Measurements from ENCODE around the gene CDC42EP4. TPM values are rescaled to one million over a fixed set of nuclear protein-coding genes. Genes with fewer than 3 reads are reported as not detected.

Gene CDC42EP4
- total and polyA plus RNA-seq, 2 experiments from 2014 or later: 4.4 to 19.9 TPM

DNA sequence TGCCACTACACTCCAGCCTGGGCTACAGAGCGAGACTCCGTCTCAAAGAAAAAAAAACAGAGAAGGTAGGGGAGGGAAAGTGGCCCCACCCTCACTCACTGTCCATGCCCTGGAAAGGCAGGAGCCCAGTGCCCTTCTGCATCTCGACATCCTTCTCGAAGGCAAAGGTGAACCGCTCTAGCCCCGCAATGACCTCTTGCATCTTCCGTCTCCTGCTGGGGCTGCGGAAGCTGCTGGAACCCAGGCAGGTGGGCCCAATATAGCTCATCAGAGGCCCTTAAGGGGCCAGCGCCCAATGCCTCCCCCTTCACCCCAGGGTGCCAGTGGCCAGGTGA is 50.2 kb downstream of the CDC42EP4 start, which contains the start of gene CPSF4L (continued):
- TF ChIP-seq, protein P1, sequence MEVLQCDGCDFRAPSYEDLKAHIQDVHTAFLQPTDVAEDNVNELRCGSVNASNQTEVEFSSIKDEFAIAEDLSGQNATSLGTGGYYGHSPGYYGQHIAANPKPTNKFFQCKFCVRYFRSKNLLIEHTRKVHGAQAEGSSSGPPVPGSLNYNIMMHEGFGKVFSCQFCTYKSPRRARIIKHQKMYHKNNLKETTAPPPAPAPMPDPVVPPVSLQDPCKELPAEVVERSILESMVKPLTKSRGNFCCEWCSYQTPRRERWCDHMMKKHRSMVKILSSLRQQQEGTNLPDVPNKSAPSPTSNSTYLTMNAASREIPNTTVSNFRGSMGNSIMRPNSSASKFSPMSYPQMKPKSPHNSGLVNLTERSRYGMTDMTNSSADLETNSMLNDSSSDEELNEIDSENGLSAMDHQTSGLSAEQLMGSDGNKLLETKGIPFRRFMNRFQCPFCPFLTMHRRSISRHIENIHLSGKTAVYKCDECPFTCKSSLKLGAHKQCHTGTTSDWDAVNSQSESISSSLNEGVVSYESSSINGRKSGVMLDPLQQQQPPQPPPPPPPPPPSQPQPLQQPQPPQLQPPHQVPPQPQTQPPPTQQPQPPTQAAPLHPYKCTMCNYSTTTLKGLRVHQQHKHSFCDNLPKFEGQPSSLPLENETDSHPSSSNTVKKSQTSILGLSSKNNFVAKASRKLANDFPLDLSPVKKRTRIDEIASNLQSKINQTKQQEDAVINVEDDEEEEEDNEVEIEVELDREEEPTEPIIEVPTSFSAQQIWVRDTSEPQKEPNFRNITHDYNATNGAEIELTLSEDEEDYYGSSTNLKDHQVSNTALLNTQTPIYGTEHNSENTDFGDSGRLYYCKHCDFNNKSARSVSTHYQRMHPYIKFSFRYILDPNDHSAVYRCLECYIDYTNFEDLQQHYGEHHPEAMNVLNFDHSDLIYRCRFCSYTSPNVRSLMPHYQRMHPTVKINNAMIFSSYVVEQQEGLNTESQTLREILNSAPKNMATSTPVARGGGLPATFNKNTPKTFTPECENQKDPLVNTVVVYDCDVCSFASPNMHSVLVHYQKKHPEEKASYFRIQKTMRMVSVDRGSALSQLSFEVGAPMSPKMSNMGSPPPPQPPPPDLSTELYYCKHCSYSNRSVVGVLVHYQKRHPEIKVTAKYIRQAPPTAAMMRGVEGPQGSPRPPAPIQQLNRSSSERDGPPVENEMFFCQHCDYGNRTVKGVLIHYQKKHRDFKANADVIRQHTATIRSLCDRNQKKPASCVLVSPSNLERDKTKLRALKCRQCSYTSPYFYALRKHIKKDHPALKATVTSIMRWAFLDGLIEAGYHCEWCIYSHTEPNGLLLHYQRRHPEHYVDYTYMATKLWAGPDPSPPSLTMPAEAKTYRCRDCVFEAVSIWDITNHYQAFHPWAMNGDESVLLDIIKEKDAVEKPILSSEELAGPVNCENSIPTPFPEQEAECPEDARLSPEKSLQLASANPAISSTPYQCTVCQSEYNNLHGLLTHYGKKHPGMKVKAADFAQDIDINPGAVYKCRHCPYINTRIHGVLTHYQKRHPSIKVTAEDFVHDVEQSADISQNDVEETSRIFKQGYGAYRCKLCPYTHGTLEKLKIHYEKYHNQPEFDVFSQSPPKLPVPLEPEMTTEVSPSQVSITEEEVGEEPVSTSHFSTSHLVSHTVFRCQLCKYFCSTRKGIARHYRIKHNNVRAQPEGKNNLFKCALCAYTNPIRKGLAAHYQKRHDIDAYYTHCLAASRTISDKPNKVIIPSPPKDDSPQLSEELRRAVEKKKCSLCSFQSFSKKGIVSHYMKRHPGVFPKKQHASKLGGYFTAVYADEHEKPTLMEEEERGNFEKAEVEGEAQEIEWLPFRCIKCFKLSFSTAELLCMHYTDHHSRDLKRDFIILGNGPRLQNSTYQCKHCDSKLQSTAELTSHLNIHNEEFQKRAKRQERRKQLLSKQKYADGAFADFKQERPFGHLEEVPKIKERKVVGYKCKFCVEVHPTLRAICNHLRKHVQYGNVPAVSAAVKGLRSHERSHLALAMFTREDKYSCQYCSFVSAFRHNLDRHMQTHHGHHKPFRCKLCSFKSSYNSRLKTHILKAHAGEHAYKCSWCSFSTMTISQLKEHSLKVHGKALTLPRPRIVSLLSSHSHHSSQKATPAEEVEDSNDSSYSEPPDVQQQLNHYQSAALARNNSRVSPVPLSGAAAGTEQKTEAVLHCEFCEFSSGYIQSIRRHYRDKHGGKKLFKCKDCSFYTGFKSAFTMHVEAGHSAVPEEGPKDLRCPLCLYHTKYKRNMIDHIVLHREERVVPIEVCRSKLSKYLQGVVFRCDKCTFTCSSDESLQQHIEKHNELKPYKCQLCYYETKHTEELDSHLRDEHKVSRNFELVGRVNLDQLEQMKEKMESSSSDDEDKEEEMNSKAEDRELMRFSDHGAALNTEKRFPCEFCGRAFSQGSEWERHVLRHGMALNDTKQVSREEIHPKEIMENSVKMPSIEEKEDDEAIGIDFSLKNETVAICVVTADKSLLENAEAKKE (CRISPR knock-in tag; IDR thresholded peaks at IDR 0.05): no peak
- TF ChIP-seq, protein P2, sequence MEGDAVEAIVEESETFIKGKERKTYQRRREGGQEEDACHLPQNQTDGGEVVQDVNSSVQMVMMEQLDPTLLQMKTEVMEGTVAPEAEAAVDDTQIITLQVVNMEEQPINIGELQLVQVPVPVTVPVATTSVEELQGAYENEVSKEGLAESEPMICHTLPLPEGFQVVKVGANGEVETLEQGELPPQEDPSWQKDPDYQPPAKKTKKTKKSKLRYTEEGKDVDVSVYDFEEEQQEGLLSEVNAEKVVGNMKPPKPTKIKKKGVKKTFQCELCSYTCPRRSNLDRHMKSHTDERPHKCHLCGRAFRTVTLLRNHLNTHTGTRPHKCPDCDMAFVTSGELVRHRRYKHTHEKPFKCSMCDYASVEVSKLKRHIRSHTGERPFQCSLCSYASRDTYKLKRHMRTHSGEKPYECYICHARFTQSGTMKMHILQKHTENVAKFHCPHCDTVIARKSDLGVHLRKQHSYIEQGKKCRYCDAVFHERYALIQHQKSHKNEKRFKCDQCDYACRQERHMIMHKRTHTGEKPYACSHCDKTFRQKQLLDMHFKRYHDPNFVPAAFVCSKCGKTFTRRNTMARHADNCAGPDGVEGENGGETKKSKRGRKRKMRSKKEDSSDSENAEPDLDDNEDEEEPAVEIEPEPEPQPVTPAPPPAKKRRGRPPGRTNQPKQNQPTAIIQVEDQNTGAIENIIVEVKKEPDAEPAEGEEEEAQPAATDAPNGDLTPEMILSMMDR (conservative IDR thresholded peaks at IDR 0.05; ENCODE audit: low read depth in 2 of 2): no peak
- TF ChIP-seq ZNF331 (CRISPR knock-in tag; IDR thresholded peaks at IDR 0.05; ENCODE audit: low read depth) (no peak), ETS1 (IDR thresholded peaks at IDR 0.05) (no peak), ZNF114 (CRISPR knock-in tag; IDR thresholded peaks at IDR 0.05) (no peak), EZH2 (IDR thresholded peaks at IDR 0.05; ENCODE audit: low read depth, unreplicated experiment) (no peak)
- TF ChIP-seq, protein P3, sequence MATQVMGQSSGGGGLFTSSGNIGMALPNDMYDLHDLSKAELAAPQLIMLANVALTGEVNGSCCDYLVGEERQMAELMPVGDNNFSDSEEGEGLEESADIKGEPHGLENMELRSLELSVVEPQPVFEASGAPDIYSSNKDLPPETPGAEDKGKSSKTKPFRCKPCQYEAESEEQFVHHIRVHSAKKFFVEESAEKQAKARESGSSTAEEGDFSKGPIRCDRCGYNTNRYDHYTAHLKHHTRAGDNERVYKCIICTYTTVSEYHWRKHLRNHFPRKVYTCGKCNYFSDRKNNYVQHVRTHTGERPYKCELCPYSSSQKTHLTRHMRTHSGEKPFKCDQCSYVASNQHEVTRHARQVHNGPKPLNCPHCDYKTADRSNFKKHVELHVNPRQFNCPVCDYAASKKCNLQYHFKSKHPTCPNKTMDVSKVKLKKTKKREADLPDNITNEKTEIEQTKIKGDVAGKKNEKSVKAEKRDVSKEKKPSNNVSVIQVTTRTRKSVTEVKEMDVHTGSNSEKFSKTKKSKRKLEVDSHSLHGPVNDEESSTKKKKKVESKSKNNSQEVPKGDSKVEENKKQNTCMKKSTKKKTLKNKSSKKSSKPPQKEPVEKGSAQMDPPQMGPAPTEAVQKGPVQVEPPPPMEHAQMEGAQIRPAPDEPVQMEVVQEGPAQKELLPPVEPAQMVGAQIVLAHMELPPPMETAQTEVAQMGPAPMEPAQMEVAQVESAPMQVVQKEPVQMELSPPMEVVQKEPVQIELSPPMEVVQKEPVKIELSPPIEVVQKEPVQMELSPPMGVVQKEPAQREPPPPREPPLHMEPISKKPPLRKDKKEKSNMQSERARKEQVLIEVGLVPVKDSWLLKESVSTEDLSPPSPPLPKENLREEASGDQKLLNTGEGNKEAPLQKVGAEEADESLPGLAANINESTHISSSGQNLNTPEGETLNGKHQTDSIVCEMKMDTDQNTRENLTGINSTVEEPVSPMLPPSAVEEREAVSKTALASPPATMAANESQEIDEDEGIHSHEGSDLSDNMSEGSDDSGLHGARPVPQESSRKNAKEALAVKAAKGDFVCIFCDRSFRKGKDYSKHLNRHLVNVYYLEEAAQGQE (IDR thresholded peaks at IDR 0.05; ENCODE audit: unreplicated experiment): no peak
